Smooth muscle cell (in vitro differentiated cells): ENCODE measurements around the gene TXNDC8. TPM values are rescaled to one million over a fixed set of nuclear protein-coding genes. Genes with fewer than 3 reads are reported as not detected.

Source experiments
- DNase-seq: peaks from one replicate; lab custom pipeline; 2025; ENCODE audit not compliant: unreplicated experiment; lab: John Stamatoyannopoulos, UW
- H2AFZ ChIP-seq: fragments of 200-600 bp; sonication (generic); 2 replicates; pipeline ENCODE4 v1.6.0; 2016; ENCODE audit warnings: antibody characterized with exemption, low read depth, mild to moderate bottlenecking
- H3F3A ChIP-seq: fragments of 200-600 bp; sonication (generic); 2 replicates; pipeline ENCODE4 v1.6.0; 2017; ENCODE audit warnings: antibody characterized with exemption, low read depth
- H3K27ac ChIP-seq: fragments of 200-600 bp; sonication (generic); 2 replicates; pipeline ENCODE4 v1.5.1; 2016; ENCODE audit warnings: low read depth, mild to moderate bottlenecking
- H3K27me3 ChIP-seq: fragments of 200-600 bp; sonication (generic); 2 replicates; pipeline ENCODE4 v1.6.1; 2016; ENCODE audit warnings: low read depth, mild to moderate bottlenecking
- H3K36me3 ChIP-seq: fragments of 200-600 bp; sonication (generic); 2 replicates; pipeline ENCODE4 v1.5.1; 2016; ENCODE audit warnings: low read depth
- H3K4me1 ChIP-seq: fragments of 200-600 bp; sonication (generic); 2 replicates; pipeline ENCODE4 v1.5.1; 2016; ENCODE audit warnings: low read depth
- H3K4me2 ChIP-seq: fragments of 200-600 bp; sonication (generic); 2 replicates; pipeline ENCODE4 v1.6.0; 2016; ENCODE audit warnings: mild to moderate bottlenecking
- H3K4me3 ChIP-seq: fragments of 200-600 bp; sonication (generic); 2 replicates; pipeline ENCODE4 v1.5.1; 2016; ENCODE audit warnings: mild to moderate bottlenecking
- H3K79me2 ChIP-seq: fragments of 200-600 bp; sonication (generic); 2 replicates; pipeline ENCODE4 v1.6.0; 2016; ENCODE audit warnings: low read depth, mild to moderate bottlenecking
- H3K9ac ChIP-seq: fragments of 200-600 bp; sonication (generic); 2 replicates; pipeline ENCODE4 v1.6.0; 2016; ENCODE audit warnings: low read depth
- H3K9me3 ChIP-seq: fragments of 200-600 bp; sonication (generic); replicated peaks from 2 replicates; pipeline ENCODE4 v1.5.1; 2016; ENCODE audit warnings: low read depth
- H4K20me1 ChIP-seq: fragments of 200-600 bp; sonication (generic); 2 replicates; pipeline ENCODE4 v1.6.0; 2016; ENCODE audit warnings: low read depth
- CTCF ChIP-seq: fragments of 200-600 bp; sonication (generic); IDR thresholded peaks from 2 replicates; pipeline ENCODE4 v1.5.1; 2017; ENCODE audit warnings: borderline replicate concordance, mild to moderate bottlenecking, antibody characterized with exemption; ENCODE audit not compliant: insufficient read depth, poor library complexity, severe bottlenecking
- WGBS: methylation state at CpG from one replicate; pipeline ENCODE4 v1.1.7; 2016; ENCODE audit warnings: low lambda C conversion rate; 5-methylcytosine and 5-hydroxymethylcytosine counted together
- polyA plus RNA-seq: library from polyadenylated mRNA; unstranded; fragments of >200 nt; fragmentation: Nextera tagmentation; extraction: Ambion mirVana; gene quantifications from 2 replicates; pipeline ENCODE4 v1.2.1, GENCODE V29; 2016
- total RNA-seq: library from RNA; depleted of rRNA; stranded (reverse); fragments of >200 nt; gene quantifications from 2 replicates; pipeline ENCODE4 v1.2.3, GENCODE V29; 2014

TXNDC8 gene
- total and polyA plus RNA-seq, 2 experiments from 2014 or later: not detected

GRCh38 chr9:110338143-110338542 lies 480 bp upstream of the TXNDC8 start:
- DNase-seq: no peak
- 89% methylated on average over 1 of the region's 1 CpG for WGBS
- no peaks in the 10 kb centered on the region for H3F3A ChIP-seq
- H3K36me3 ChIP-seq: no peaks in the 10 kb centered on the region
- no peak overlapping the region for H3K9ac ChIP-seq
- no peaks in the 10 kb centered on the region for H3K4me1 ChIP-seq
- no peaks in the 10 kb centered on the region for H3K27me3 ChIP-seq
- TF ChIP-seq CTCF: no peak
- H2AFZ ChIP-seq: no peak overlapping the region
- no peak overlapping the region for H3K27ac ChIP-seq
- no peak overlapping the region for H3K4me2 ChIP-seq
- no peaks in the 10 kb centered on the region for H3K9me3 ChIP-seq
- H3K4me3 ChIP-seq: no peak overlapping the region
- H3K79me2 ChIP-seq: no peaks in the 10 kb centered on the region
- H4K20me1 ChIP-seq: no peaks in the 10 kb centered on the region

DNA sequence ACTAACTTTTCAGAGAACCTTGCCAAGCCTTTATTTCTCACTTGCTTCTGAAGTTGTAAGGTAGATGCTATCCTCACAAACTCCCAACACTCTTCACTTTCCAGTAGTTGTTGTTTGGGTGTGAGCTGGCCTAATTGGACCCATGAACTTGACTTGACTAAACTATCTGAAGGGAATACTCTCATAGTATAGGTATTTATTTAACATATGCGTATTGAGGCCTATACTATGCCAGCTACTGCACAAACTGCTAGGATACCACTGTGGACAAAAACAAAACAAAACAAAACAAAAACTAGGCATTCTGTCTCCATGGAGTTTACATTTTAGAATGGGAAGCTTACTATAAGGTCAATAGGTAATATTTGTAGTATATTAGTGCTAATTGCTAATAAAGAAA lies 1.3 kb downstream of the TXNDC8 start:
- Histone ChIP-seq H3K9ac (no peak overlapping the region), H3K4me3 (no peak overlapping the region), H3K27me3 (no peaks in the 10 kb centered on the region), H2AFZ (no peak overlapping the region), H3K4me2 (no peak overlapping the region), H3K9me3 (no peaks in the 10 kb centered on the region), H3K79me2 (no peaks in the 10 kb centered on the region), H3K4me1 (no peaks in the 10 kb centered on the region), H3K36me3 (no peaks in the 10 kb centered on the region), H3F3A (no peaks in the 10 kb centered on the region), H4K20me1 (no peaks in the 10 kb centered on the region), H3K27ac (no peak overlapping the region)
- TF ChIP-seq CTCF: no peak
- WGBS: 83% methylated on average over 1 of the region's 1 CpG
- DNase-seq: no peak

GRCh38 chr9:110334871-110335270 lies 2.8 kb downstream of the TXNDC8 start:
- Histone ChIP-seq H3K36me3 (no peaks in the 10 kb centered on the region), H3K27me3 (no peaks in the 10 kb centered on the region), H3K4me1 (no peaks in the 10 kb centered on the region), H3K4me2 (no peak overlapping the region), H4K20me1 (no peaks in the 10 kb centered on the region), H3K9ac (no peak overlapping the region), H3K9me3 (no peaks in the 10 kb centered on the region), H3K4me3 (no peak overlapping the region), H2AFZ (no peak overlapping the region), H3K79me2 (no peaks in the 10 kb centered on the region), H3F3A (no peaks in the 10 kb centered on the region), H3K27ac (no peak overlapping the region)
- no peak for TF ChIP-seq CTCF
- DNase-seq: no peak

- no peak for DNase-seq
- no peaks in the 10 kb centered on the region for H3K36me3 ChIP-seq
- H3K79me2 ChIP-seq: no peaks in the 10 kb centered on the region
- H3K27me3 ChIP-seq: no peaks in the 10 kb centered on the region
- H3F3A ChIP-seq: no peaks in the 10 kb centered on the region
- no peak overlapping the region for H2AFZ ChIP-seq
- H3K9me3 ChIP-seq: no peaks in the 10 kb centered on the region
- no peaks in the 10 kb centered on the region for H3K4me1 ChIP-seq
- TF ChIP-seq CTCF: no peak
- H3K4me2 ChIP-seq: no peak overlapping the region
- H3K9ac ChIP-seq: no peak overlapping the region
- no peak overlapping the region for H3K4me3 ChIP-seq
- H4K20me1 ChIP-seq: no peaks in the 10 kb centered on the region
- WGBS: 95% methylated on average over 4 of the region's 4 CpGs
- H3K27ac ChIP-seq: no peak overlapping the region
These were observed 3.5 kb downstream of the TXNDC8 start for GRCh38 chr9:110334183-110334582.
